MV-4-11 (cell line): ENCODE results near the gene MYO10.
A peak's percentile ranks its signal among the peaks of the same experiment; 100 is the strongest.

ENCODE experiments used
- DNase-seq: peaks from one replicate; lab custom pipeline; 2025; lab: John Stamatoyannopoulos, UW

The MYO10 gene

GRCh38 chr5:16812448-16812847, 123.6 kb downstream of the MYO10 start:
- DNase-seq = no peak

- no peak for DNase-seq
Measured at GRCh38 chr5:16810208-16810854, 125.8 kb downstream of the MYO10 start.

- DNase-seq = no peak
Measured at GRCh38 chr5:16809395-16810207, 126.5 kb downstream of the MYO10 start.

- DNase-seq = no peak
Measured at GRCh38 chr5:16809010-16809394, 127.1 kb downstream of the MYO10 start.

- no peak for DNase-seq
Measured at GRCh38 chr5:16808021-16808420, 128.1 kb downstream of the MYO10 start.

DNA sequence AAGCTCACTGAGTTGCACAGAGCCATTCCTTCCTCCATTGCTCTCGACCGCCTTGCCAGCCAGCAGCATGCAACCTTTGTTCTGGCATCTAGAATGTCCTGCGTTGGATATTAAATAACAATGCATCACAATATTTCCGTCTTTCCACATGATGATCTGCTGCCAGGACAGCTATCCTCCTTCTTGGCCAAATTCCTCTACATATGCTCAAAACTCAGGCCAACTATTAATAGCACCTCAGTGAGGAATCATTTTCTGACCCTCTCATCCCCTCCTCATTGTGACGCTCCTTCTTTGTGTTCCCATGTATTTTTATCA, 128.6 kb downstream of the MYO10 start:
- DNase-seq = no peak

- peak; percentile 60 for DNase-seq
Measured at GRCh38 chr5:16806711-16807546, 129.2 kb downstream of the MYO10 start.

DNA sequence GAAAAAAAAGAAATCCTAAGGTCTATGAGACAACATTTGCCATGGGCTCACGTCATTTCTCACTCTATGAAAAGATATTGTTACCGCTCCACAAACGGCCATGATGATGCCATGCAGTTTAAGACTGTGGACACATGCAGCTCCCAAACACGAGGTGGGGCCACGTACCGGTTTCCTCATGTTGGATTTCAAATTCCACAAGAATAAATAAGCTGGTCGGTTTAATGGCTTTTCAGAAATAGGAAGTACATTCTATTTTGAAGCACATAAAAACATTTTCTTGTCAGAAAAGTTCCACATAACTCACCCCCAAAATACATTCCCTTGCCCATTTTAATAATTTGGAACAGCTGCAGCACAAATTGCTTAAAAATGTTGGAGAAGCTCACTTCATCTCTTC, 130.6 kb downstream of the MYO10 start:
- no peak for DNase-seq

- no peak for DNase-seq
Measured at GRCh38 chr5:16803831-16804230, 132.3 kb downstream of the MYO10 start.

GRCh38 chr5:16800477-16800876, 135.6 kb downstream of the MYO10 start:
- DNase-seq = no peak

DNA sequence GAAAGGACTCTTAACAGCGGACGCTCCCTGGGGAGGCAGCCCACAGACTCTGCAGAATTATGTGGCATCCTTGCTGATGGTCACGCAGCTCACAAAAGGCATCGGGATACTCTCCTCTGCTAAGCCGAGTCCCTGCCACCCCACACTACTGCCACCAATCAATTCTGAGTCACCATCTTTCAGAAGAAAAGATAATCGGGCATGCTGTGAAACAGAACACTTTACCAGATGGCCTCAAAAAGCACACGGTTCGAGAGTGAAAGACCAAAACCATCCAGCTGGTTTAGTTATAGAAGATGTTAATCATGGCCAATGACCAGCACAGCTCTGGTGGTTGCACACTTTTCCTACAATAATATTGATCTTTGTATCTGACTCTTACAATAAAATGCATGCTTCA, 136.3 kb downstream of the MYO10 start:
- no peak for DNase-seq

GRCh38 chr5:16797951-16798350, 138.1 kb downstream of the MYO10 start:
- no peak for DNase-seq

GRCh38 chr5:16794269-16794913, 141.7 kb downstream of the MYO10 start:
- DNase-seq = no peak

GRCh38 chr5:16792598-16793275, 143.4 kb downstream of the MYO10 start:
- DNase-seq = no peak

GRCh38 chr5:16791904-16792597, 144.0 kb downstream of the MYO10 start:
- peak; percentile 33 for DNase-seq

GRCh38 chr5:16791036-16791705, 144.9 kb downstream of the MYO10 start:
- peak; percentile 63 for DNase-seq

DNA sequence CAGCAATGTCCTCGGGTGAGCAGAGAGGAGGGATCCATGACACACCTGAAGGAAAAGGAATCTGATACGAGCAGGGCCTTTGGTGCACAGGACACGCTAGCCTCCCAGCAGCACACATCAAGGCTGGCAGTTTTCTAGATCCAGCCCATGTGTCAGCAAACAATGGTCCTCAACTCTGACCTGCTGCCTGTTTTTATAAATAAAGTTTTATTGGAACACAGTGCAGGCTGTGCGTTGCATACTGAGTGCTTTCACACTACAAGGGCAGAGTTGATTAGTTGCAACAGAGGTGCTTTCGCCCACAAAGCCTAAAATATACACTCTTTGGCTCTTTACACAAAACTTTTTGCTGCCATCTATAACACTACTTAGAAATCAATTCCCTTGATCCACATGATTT, 147.1 kb downstream of the MYO10 start:
- DNase-seq = no peak

DNA sequence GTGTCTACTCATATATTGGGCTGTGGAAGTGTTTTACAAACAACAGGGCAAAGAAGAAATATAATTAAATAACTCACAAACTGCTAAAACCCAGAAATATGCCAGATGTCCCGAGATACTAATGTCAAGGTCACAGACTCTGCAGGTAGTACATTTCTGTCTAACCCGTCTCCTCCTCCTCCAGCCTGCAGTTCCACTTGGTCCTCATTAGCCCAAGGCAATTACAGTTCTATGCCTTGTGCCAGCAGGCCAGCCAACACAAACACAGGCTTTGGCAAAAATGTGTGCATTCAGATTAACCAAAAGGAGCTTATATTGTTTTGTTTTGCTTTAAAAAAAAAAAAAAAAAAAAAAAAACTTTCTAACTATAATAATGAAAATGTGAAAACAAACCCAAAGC, 148.8 kb downstream of the MYO10 start:
- DNase-seq = no peak

DNA sequence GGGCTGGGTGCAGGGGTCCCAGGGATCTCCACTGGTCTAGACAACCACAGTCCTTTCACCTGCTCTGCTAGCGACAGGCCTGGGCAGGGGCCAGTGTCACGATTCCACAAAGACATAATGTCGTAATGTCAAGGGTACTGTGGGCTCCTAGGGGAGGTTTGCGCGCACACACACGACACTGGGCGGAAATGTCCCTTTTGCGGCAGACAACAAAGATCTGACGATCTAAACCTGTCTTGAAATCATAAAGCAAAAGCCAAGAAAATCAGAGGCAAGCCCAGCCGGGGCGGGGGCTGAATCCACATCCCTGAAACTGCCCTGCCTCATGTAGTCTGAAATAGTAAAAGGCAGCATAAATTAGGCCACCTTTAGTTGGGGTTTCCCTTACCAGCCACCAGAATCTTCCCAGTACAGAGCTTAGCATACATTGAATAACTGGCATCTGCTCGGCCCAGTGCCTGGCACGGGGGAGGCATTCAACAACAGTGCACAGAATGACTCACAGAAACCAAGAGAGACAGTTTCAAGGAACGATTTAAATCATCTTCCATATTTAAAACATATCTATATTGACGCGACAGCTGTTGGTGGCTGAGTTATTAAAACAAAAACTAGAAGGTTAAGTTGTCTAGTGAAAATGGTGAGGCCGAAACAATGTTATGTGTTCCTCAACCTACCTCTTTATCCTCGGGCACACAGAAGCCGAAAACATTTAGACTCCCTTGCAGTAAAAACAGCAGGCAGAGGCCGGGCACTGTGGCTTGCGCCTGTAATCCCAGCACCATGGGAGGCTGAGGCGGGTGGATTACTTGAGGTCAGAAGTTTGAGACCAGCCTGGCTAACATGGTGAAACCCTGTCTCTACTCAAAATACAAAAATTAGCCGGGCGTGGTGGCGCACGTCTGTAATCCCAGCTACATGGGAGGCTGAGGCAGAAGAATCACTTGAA, 151.0 kb downstream of the MYO10 start:
- DNase-seq = peak; percentile 93

- no peak for DNase-seq
Measured at GRCh38 chr5:16784088-16784487, 152.0 kb downstream of the MYO10 start.
